SK-N-SH treated with all-trans-retinoic acid at 6 μM for 48 hours (cell line): ENCODE results near the gene KLF17.
"Not testable (repeated sequence)": the region's sequence is repeated elsewhere in the genome, so short reads cannot be mapped to it uniquely, and the experiment has no call there.

ENCODE experiments used
- ATAC-seq: fragments of 200-7000 bp; cut with Tn5 transposase; 3 replicates; pipeline ENCODE4 v1.9.1; 2020; ENCODE audit warnings: mild to moderate bottlenecking, moderate library complexity
- ARNTL ChIP-seq: fragments of 450-650 bp; formaldehyde crosslinking; IDR thresholded peaks from 2 replicates; pipeline ENCODE4 v1.5.0; 2020; ENCODE audit warnings: low read depth, mild to moderate bottlenecking, moderate library complexity, borderline replicate concordance
- BACH2 ChIP-seq: fragments of 250-450 bp; sonication (Bioruptor Pico); IDR thresholded peaks from 2 replicates; pipeline ENCODE4 v1.9.0; 2021; ENCODE audit warnings: mild to moderate bottlenecking, borderline replicate concordance
- CSDC2 ChIP-seq: fragments of 250-450 bp; sonication (Bioruptor Pico); IDR thresholded peaks from 2 replicates; pipeline ENCODE4 v1.5.0; 2020; ENCODE audit warnings: mild to moderate bottlenecking, moderate library complexity
- ESRRG ChIP-seq: fragments of 250-450 bp; sonication (Bioruptor Pico); IDR thresholded peaks from 2 replicates; pipeline ENCODE4 v1.6.1; 2021; ENCODE audit warnings: mild to moderate bottlenecking
- GLIS3 ChIP-seq: fragments of 250-450 bp; sonication (Bioruptor Pico); IDR thresholded peaks from 2 replicates; pipeline ENCODE4 v1.5.0; 2020; ENCODE audit warnings: mild to moderate bottlenecking, moderate library complexity
- ISL1 ChIP-seq: fragments of 250-450 bp; sonication (Bioruptor Pico); IDR thresholded peaks from 2 replicates; pipeline ENCODE4 v2.1.2; 2022; ENCODE audit warnings: mild to moderate bottlenecking, moderate library complexity
- OSR1 ChIP-seq: fragments of 250-450 bp; sonication (Bioruptor Pico); IDR thresholded peaks from 2 replicates; pipeline ENCODE4 v1.8.0; 2022; ENCODE audit warnings: moderate library complexity, mild to moderate bottlenecking, inconsistent platforms
- RARB ChIP-seq: fragments of 250-450 bp; sonication (Bioruptor Pico); IDR thresholded peaks from 2 replicates; pipeline ENCODE4 v1.8.0; 2021; ENCODE audit warnings: mild to moderate bottlenecking, moderate library complexity
- SNAI2 ChIP-seq: fragments of 250-450 bp; sonication (Bioruptor Pico); IDR thresholded peaks from 2 replicates; pipeline ENCODE4 v1.5.0; 2020; ENCODE audit warnings: mild to moderate bottlenecking, moderate library complexity
- TCF4 ChIP-seq: fragments of 250-450 bp; sonication (Bioruptor Pico); IDR thresholded peaks from 2 replicates; pipeline ENCODE4 v1.8.0; 2021; ENCODE audit warnings: mild to moderate bottlenecking, moderate library complexity, borderline replicate concordance
- TOX ChIP-seq: fragments of 250-450 bp; sonication (Bioruptor Pico); IDR thresholded peaks from 2 replicates; pipeline ENCODE4 v1.8.0; 2021; ENCODE audit warnings: mild to moderate bottlenecking, moderate library complexity, borderline replicate concordance
- ZC3H10 ChIP-seq: fragments of 250-450 bp; sonication (Bioruptor Pico); IDR thresholded peaks from 2 replicates; pipeline ENCODE4 v1.5.1; 2021; ENCODE audit warnings: mild to moderate bottlenecking, moderate library complexity
- ZFP3 ChIP-seq: fragments of 250-450 bp; sonication (Bioruptor Pico); IDR thresholded peaks from 2 replicates; pipeline ENCODE4 v1.5.0; 2020; ENCODE audit warnings: mild to moderate bottlenecking, moderate library complexity
- ZFP30 ChIP-seq: fragments of 450-650 bp; formaldehyde crosslinking; IDR thresholded peaks from 2 replicates; pipeline ENCODE4 v1.5.0; 2022; ENCODE audit warnings: mild to moderate bottlenecking, moderate library complexity
- ZNF565 ChIP-seq: fragments of 450-650 bp; formaldehyde crosslinking; conservative IDR thresholded peaks from 2 replicates; pipeline ENCODE4 v1.5.0; 2020; ENCODE audit warnings: low read depth, mild to moderate bottlenecking, moderate library complexity
- ZNF70 ChIP-seq: fragments of 450-650 bp; formaldehyde crosslinking; IDR thresholded peaks from 2 replicates; pipeline ENCODE4 v1.5.0; 2020; ENCODE audit warnings: mild to moderate bottlenecking, moderate library complexity
- ZNF8 ChIP-seq: fragments of 450-650 bp; formaldehyde crosslinking; IDR thresholded peaks from 2 replicates; pipeline ENCODE4 v1.5.0; 2020; ENCODE audit warnings: mild to moderate bottlenecking, moderate library complexity
- TF ChIP-seq, protein P1 (sequence below): fragments of 250-450 bp; sonication (Bioruptor Pico); IDR thresholded peaks from 2 replicates; pipeline ENCODE4 v1.5.0; 2020; ENCODE audit warnings: mild to moderate bottlenecking, moderate library complexity
- TF ChIP-seq, protein P2 (sequence below): fragments of 250-450 bp; sonication (Bioruptor Pico); IDR thresholded peaks from 2 replicates; pipeline ENCODE4 v1.8.0; 2021; ENCODE audit warnings: low read depth, mild to moderate bottlenecking, moderate library complexity, borderline replicate concordance
- TF ChIP-seq, protein P3 (sequence below): fragments of 250-450 bp; sonication (Bioruptor Pico); IDR thresholded peaks from 2 replicates; pipeline ENCODE4 v1.5.1; 2021; ENCODE audit warnings: mild to moderate bottlenecking, moderate library complexity
- TF ChIP-seq, protein P4 (sequence below): fragments of 250-450 bp; sonication (Bioruptor Pico); IDR thresholded peaks from 2 replicates; pipeline ENCODE4 v1.5.1; 2020; ENCODE audit warnings: low read depth, mild to moderate bottlenecking, moderate library complexity

The KLF17 gene

GRCh38 chr1:44134071-44134920 is 15.7 kb downstream of the KLF17 start:
- ATAC-seq = no peak
- TF ChIP-seq ZNF70 (CRISPR knock-in tag) = no peak

GRCh38 chr1:44135886-44136285 is 17.3 kb downstream of the KLF17 start:
- ATAC-seq = no peak
- TF ChIP-seq ISL1 (CRISPR knock-in tag) (no peak), GLIS3 (CRISPR knock-in tag) (no peak), RARB (CRISPR knock-in tag) (no peak), ZFP30 (CRISPR knock-in tag) (no peak), TCF4 (CRISPR knock-in tag) (no peak), ZNF70 (CRISPR knock-in tag) (no peak), CSDC2 (CRISPR knock-in tag) (no peak)
- TF ChIP-seq, protein P1, sequence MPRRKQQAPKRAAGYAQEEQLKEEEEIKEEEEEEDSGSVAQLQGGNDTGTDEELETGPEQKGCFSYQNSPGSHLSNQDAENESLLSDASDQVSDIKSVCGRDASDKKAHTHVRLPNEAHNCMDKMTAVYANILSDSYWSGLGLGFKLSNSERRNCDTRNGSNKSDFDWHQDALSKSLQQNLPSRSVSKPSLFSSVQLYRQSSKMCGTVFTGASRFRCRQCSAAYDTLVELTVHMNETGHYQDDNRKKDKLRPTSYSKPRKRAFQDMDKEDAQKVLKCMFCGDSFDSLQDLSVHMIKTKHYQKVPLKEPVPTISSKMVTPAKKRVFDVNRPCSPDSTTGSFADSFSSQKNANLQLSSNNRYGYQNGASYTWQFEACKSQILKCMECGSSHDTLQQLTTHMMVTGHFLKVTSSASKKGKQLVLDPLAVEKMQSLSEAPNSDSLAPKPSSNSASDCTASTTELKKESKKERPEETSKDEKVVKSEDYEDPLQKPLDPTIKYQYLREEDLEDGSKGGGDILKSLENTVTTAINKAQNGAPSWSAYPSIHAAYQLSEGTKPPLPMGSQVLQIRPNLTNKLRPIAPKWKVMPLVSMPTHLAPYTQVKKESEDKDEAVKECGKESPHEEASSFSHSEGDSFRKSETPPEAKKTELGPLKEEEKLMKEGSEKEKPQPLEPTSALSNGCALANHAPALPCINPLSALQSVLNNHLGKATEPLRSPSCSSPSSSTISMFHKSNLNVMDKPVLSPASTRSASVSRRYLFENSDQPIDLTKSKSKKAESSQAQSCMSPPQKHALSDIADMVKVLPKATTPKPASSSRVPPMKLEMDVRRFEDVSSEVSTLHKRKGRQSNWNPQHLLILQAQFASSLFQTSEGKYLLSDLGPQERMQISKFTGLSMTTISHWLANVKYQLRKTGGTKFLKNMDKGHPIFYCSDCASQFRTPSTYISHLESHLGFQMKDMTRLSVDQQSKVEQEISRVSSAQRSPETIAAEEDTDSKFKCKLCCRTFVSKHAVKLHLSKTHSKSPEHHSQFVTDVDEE (CRISPR knock-in tag) = no peak

DNA sequence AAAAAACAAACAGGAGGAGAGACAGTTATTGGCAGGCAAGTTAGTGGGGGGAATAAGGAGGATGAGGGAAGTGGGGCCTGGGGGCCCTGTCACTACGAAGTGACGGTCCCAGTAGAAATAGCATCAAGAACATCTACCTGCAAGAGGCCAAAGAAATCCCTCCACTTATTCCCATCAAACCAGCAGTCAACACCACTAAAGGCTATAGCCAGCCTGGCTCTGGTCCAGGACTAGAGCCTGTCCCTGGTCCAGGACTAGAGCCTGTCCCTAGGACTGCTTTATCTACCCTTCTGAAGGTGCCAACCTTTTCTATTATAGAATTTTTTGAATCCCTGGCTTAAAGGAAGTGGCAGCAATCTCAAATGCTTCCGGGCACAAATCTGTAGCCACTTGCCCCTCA is 19.6 kb downstream of the KLF17 start:
- ATAC-seq = no peak
- TF ChIP-seq ZFP30 (CRISPR knock-in tag) (no peak), RARB (CRISPR knock-in tag) (no peak), ZNF565 (no peak), ISL1 (CRISPR knock-in tag) (no peak), GLIS3 (CRISPR knock-in tag) (no peak), TOX (CRISPR knock-in tag) (no peak), ZNF8 (CRISPR knock-in tag) (no peak), OSR1 (CRISPR knock-in tag) (no peak), ESRRG (CRISPR knock-in tag) (no peak), ZFP3 (no peak), TCF4 (CRISPR knock-in tag) (no peak), CSDC2 (CRISPR knock-in tag) (no peak), ARNTL (CRISPR knock-in tag) (no peak), ZC3H10 (no peak), BACH2 (CRISPR knock-in tag) (no peak), SNAI2 (CRISPR knock-in tag) (no peak)
- TF ChIP-seq, protein P1 (CRISPR knock-in tag) = no peak
- TF ChIP-seq, protein P2, sequence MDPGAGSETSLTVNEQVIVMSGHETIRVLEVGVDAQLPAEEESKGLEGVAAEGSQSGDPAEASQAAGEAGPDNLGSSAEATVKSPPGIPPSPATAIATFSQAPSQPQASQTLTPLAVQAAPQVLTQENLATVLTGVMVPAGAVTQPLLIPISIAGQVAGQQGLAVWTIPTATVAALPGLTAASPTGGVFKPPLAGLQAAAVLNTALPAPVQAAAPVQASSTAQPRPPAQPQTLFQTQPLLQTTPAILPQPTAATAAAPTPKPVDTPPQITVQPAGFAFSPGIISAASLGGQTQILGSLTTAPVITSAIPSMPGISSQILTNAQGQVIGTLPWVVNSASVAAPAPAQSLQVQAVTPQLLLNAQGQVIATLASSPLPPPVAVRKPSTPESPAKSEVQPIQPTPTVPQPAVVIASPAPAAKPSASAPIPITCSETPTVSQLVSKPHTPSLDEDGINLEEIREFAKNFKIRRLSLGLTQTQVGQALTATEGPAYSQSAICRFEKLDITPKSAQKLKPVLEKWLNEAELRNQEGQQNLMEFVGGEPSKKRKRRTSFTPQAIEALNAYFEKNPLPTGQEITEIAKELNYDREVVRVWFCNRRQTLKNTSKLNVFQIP = no peak
- TF ChIP-seq, protein P3, sequence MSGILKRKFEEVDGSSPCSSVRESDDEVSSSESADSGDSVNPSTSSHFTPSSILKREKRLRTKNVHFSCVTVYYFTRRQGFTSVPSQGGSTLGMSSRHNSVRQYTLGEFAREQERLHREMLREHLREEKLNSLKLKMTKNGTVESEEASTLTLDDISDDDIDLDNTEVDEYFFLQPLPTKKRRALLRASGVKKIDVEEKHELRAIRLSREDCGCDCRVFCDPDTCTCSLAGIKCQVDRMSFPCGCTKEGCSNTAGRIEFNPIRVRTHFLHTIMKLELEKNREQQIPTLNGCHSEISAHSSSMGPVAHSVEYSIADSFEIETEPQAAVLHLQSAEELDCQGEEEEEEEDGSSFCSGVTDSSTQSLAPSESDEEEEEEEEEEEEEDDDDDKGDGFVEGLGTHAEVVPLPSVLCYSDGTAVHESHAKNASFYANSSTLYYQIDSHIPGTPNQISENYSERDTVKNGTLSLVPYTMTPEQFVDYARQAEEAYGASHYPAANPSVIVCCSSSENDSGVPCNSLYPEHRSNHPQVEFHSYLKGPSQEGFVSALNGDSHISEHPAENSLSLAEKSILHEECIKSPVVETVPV (CRISPR knock-in tag) = no peak
- TF ChIP-seq, protein P4, sequence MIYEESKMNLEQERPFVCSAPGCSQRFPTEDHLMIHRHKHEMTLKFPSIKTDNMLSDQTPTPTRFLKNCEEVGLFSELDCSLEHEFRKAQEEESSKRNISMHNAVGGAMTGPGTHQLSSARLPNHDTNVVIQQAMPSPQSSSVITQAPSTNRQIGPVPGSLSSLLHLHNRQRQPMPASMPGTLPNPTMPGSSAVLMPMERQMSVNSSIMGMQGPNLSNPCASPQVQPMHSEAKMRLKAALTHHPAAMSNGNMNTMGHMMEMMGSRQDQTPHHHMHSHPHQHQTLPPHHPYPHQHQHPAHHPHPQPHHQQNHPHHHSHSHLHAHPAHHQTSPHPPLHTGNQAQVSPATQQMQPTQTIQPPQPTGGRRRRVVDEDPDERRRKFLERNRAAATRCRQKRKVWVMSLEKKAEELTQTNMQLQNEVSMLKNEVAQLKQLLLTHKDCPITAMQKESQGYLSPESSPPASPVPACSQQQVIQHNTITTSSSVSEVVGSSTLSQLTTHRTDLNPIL (CRISPR knock-in tag) = no peak

DNA sequence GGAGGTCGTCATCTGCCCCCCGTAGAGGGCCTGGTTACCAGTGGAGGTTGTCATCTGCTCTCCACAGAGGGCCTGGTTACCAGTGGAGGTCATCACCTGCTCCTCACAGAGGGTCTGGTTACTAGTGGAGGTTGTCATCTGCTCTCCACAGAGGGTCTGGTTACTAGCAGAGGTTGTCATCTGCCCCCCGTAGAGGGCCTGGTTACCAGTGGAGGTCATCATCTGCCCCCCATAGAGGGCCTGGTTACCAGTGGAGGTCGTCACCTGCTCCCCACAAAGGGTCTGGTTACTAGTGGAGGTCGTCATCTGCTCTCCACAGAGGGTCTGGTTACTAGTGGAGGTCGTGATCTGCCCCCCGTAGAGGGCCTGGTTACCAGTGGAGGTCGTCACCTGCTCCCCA is 20.9 kb downstream of the KLF17 start:
- ATAC-seq = not testable (repeated sequence)
